Hematopoietic multipotent progenitor cell (in vitro differentiated cells): ENCODE data around the gene FAM50B. TPM values are rescaled to one million over a fixed set of nuclear protein-coding genes. Genes with fewer than 3 reads are reported as not detected.

Experiments
- DNase-seq, 3 donors: peaks; one replicate each; pipeline ENCODE4 v3.0.0-alpha.2; 2011 to 2015; ENCODE audit warnings: low read depth in 2 of 3, low spot score in 2 of 3
- total RNA-seq: library from RNA; depleted of rRNA; stranded (reverse); fragments of >200 nt; gene quantifications from one replicate; pipeline ENCODE4 v1.2.3, GENCODE V29; 2012

Gene FAM50B
- total RNA-seq, 1 donor = 23.2 TPM

- no peak for DNase-seq
Observed at GRCh38 chr6:3891883-3892282, 42.7 kb downstream of the FAM50B start.

- no peak for DNase-seq
Observed at GRCh38 chr6:3892603-3893002, 43.4 kb downstream of the FAM50B start.

- no peak for DNase-seq
Observed at GRCh38 chr6:3893487-3893886, 44.3 kb downstream of the FAM50B start.

- DNase-seq = no peak
Observed at GRCh38 chr6:3893917-3894316, 44.7 kb downstream of the FAM50B start.

GRCh38 chr6:3894590-3895311 is 45.6 kb downstream of the FAM50B start:
- no peak for DNase-seq

GRCh38 chr6:3895312-3895653 is 46.1 kb downstream of the FAM50B start:
- no peak for DNase-seq

- DNase-seq = no peak
Observed at GRCh38 chr6:3895805-3896204, 46.6 kb downstream of the FAM50B start.

GRCh38 chr6:3898265-3898994 is 49.3 kb downstream of the FAM50B start:
- no peak for DNase-seq

GRCh38 chr6:3899061-3899460 is 49.9 kb downstream of the FAM50B start:
- DNase-seq = no peak

GRCh38 chr6:3899970-3900439 is 50.8 kb downstream of the FAM50B start:
- DNase-seq = no peak

Other genes with a start within 250 kb of the FAM50B start
- 7.3 TPM for gene PXDC1, start 97.7 kb upstream of the FAM50B start, total RNA-seq
- not detected for gene FAM217A, start 229.8 kb downstream of the FAM50B start, total RNA-seq